Neuronal stem cell (in vitro differentiated cells): ENCODE data around the gene ADORA2A.

ENCODE experiments used
- DNase-seq: peaks from one replicate; pipeline ENCODE4 v3.0.0-alpha.2; 2013; ENCODE audit warnings: low spot score
- H2AFZ ChIP-seq: one replicate; pipeline ENCODE4 v1.6.1; 2013; ENCODE audit warnings: mild to moderate bottlenecking, low read length, inconsistent platforms
- H2AK5ac ChIP-seq: 2 replicates; pipeline ENCODE4 v1.6.1; 2013; ENCODE audit warnings: low read depth, mild to moderate bottlenecking, inconsistent platforms, low read length, moderate library complexity, mixed read lengths
- H2BK120ac ChIP-seq: 2 replicates; pipeline ENCODE4 v1.6.1; 2013; ENCODE audit warnings: low read depth, mild to moderate bottlenecking, inconsistent platforms, low read length, moderate library complexity, mixed read lengths
- H2BK12ac ChIP-seq: one replicate; pipeline ENCODE4 v1.6.1; 2013; ENCODE audit warnings: low read length, inconsistent platforms
- H2BK15ac ChIP-seq: 2 replicates; pipeline ENCODE4 v1.6.1; 2013; ENCODE audit warnings: mild to moderate bottlenecking, low read length, inconsistent platforms, mixed read lengths
- H2BK5ac ChIP-seq: one replicate; pipeline ENCODE4 v1.6.1; 2013; ENCODE audit warnings: inconsistent platforms, mild to moderate bottlenecking, low read length, moderate library complexity
- H3K14ac ChIP-seq: one replicate; pipeline ENCODE4 v1.6.1; 2013; ENCODE audit warnings: low read length, inconsistent platforms
- H3K18ac ChIP-seq: 2 replicates; pipeline ENCODE4 v1.6.1; 2013; ENCODE audit warnings: low read length, inconsistent platforms
- H3K23ac ChIP-seq: 2 replicates; pipeline ENCODE4 v1.6.1; 2013; ENCODE audit warnings: low read depth, mild to moderate bottlenecking, mixed read lengths, low read length, inconsistent platforms; ENCODE audit not compliant: poor library complexity
- H3K27ac ChIP-seq: replicated peaks from 3 replicates; pipeline ENCODE4 v1.5.1; 2013; ENCODE audit warnings: low read length, inconsistent platforms
- H3K27me3 ChIP-seq, 3 experiments: 2 replicates each; pipeline ENCODE4 v1.6.1; 2013; ENCODE audit warnings: low read length in 3 of 3, mild to moderate bottlenecking in 2 of 3, inconsistent platforms in 1 of 3, low read depth in 1 of 3, mixed read lengths in 1 of 3, moderate library complexity in 1 of 3; ENCODE audit not compliant: control insufficient read depth in 3 of 3, insufficient read depth in 3 of 3
- H3K36me3 ChIP-seq, 2 donors: replicated peaks in 1 of 2; 2 replicates each; pipeline ENCODE4 v1.6.1; 2013; ENCODE audit warnings: low read length in 2 of 2; ENCODE audit not compliant: control insufficient read depth in 2 of 2, insufficient read depth in 2 of 2
- H3K4ac ChIP-seq: 2 replicates; pipeline ENCODE4 v1.6.1; 2013; ENCODE audit warnings: inconsistent platforms, mild to moderate bottlenecking, low read length, moderate library complexity
- H3K4me1 ChIP-seq, 2 donors: 1 replicate in 1 of 2; 2 replicates in 1 of 2; pipeline ENCODE4 v1.6.1; 2013; ENCODE audit warnings: low read length in 2 of 2, low read depth in 1 of 2; ENCODE audit not compliant: control insufficient read depth in 2 of 2, insufficient read depth in 1 of 2
- H3K4me2 ChIP-seq: one replicate; pipeline ENCODE4 v1.6.1; 2013; ENCODE audit warnings: mild to moderate bottlenecking, low read length, inconsistent platforms; ENCODE audit not compliant: insufficient read depth, poor library complexity, severe bottlenecking
- H3K4me3 ChIP-seq, 2 donors: 2 replicates each; pipeline ENCODE4 v1.5.1; 2013; ENCODE audit warnings: low read length in 2 of 2, mild to moderate bottlenecking in 2 of 2, inconsistent platforms in 1 of 2, moderate library complexity in 1 of 2
- H3K79me1 ChIP-seq: one replicate; pipeline ENCODE4 v1.6.1; 2013; ENCODE audit warnings: low read depth, mild to moderate bottlenecking, inconsistent platforms, low read length, moderate library complexity
- H3K9ac ChIP-seq: one replicate; pipeline ENCODE4 v1.6.1; 2013; ENCODE audit warnings: mild to moderate bottlenecking, low read depth, low read length, inconsistent platforms; ENCODE audit not compliant: poor library complexity
- H3K9me3 ChIP-seq, 2 donors: replicated peaks in 1 of 2; 2 replicates each; pipeline versions ENCODE3 to v1.6.1; 2013; ENCODE audit warnings: low read length in 2 of 2, mild to moderate bottlenecking in 2 of 2, inconsistent platforms in 1 of 2, low read depth in 1 of 2, mixed read lengths in 1 of 2, moderate library complexity in 1 of 2; ENCODE audit not compliant: control insufficient read depth in 2 of 2, insufficient read depth in 1 of 2
- H4K8ac ChIP-seq: one replicate; pipeline ENCODE4 v1.6.1; 2013; ENCODE audit warnings: low read depth, mild to moderate bottlenecking, inconsistent platforms, low read length, moderate library complexity
- H4K91ac ChIP-seq: one replicate; pipeline ENCODE4 v1.6.1; 2013; ENCODE audit warnings: low read length, low read depth, mild to moderate bottlenecking, inconsistent platforms; ENCODE audit not compliant: poor library complexity
- WGBS, 2 donors: extraction: QIAGEN DNeasy Blood & Tissue Kit; methylation state at CpG; one replicate each; pipeline ENCODE4 v1.1.7; 2013; ENCODE audit warnings: missing lambda C conversion rate in 2 of 2, mixed read lengths in 1 of 2; ENCODE audit not compliant: insufficient read length in 2 of 2, insufficient replicate concordance in 1 of 2; ENCODE audit errors: extremely low coverage in 2 of 2; 5-methylcytosine and 5-hydroxymethylcytosine counted together

ADORA2A gene

GRCh38 chr22:24430431-24431308 is 3.3 kb downstream of the ADORA2A start:
- H3K4me3 ChIP-seq, result peak overlapping the region in 1 of 2 donors; percentile 20
- no peak overlapping the region for H3K4me2 ChIP-seq
- peaks cover 5% of the 10 kb centered on the region for H3K79me1 ChIP-seq
- H3K27ac ChIP-seq, result no peak overlapping the region
- peaks cover 0 to 11% (median 5%) of the 10 kb centered on the region in 3 experiments for H3K27me3 ChIP-seq
- WGBS, 2 donors, result no CpG with 5 or more reads among the region's 14 CpGs
- H2BK120ac ChIP-seq, result no peak overlapping the region
- no peak overlapping the region for H2BK12ac ChIP-seq
- no peak overlapping the region for H3K9ac ChIP-seq
- peak overlapping the region; percentile 56 for H3K14ac ChIP-seq
- H3K9me3 ChIP-seq, result no peaks in the 10 kb centered on the region
- H2BK5ac ChIP-seq, result peak overlapping the region; percentile 80
- H3K4me1 ChIP-seq, result peaks cover 6 to 21% of the 10 kb centered on the region in 2 donors
- no peak overlapping the region for H4K8ac ChIP-seq
- DNase-seq, result no peak
- no peak overlapping the region for H3K23ac ChIP-seq
- no peak overlapping the region for H3K4ac ChIP-seq
- peak overlapping the region; percentile 50 for H2BK15ac ChIP-seq
- peak overlapping the region; percentile 93 for H3K18ac ChIP-seq
- no peaks in the 10 kb centered on the region for H3K36me3 ChIP-seq
- no peak overlapping the region for H4K91ac ChIP-seq
- H2AK5ac ChIP-seq, result peak overlapping the region; percentile 25
- no peak overlapping the region for H2AFZ ChIP-seq

GRCh38 chr22:24431309-24432034 is 4.1 kb downstream of the ADORA2A start:
- Histone ChIP-seq H2BK15ac (no peak overlapping the region), H3K9ac (no peak overlapping the region), H2AK5ac (peak overlapping the region; percentile 21), H3K27ac (no peak overlapping the region), H3K79me1 (peaks cover 5% of the 10 kb centered on the region), H3K4me1 (peaks cover 6 to 19% of the 10 kb centered on the region in 2 donors), H3K36me3 (no peaks in the 10 kb centered on the region), H3K4me3 (peak overlapping the region in 1 of 2 donors; percentile 20), H3K9me3 (no peaks in the 10 kb centered on the region), H2AFZ (no peak overlapping the region), H2BK120ac (no peak overlapping the region), H2BK5ac (no peak overlapping the region), H4K8ac (no peak overlapping the region), H2BK12ac (no peak overlapping the region), H3K23ac (no peak overlapping the region), H3K18ac (no peak overlapping the region), H3K14ac (no peak overlapping the region), H3K27me3 (peaks cover 0 to 3% (median 0%) of the 10 kb centered on the region in 3 experiments), H3K4ac (no peak overlapping the region), H4K91ac (no peak overlapping the region), H3K4me2 (no peak overlapping the region)
- WGBS, 2 donors, result no CpG with 5 or more reads among the region's 9 CpGs
- no peak for DNase-seq

- no peak for DNase-seq
- Histone ChIP-seq H3K14ac (no peak overlapping the region), H2AK5ac (no peak overlapping the region), H3K4ac (no peak overlapping the region), H2BK12ac (no peak overlapping the region), H3K79me1 (peaks cover 5% of the 10 kb centered on the region), H4K91ac (no peak overlapping the region), H3K4me1 (peaks cover 6 to 19% of the 10 kb centered on the region in 2 donors), H3K36me3 (no peaks in the 10 kb centered on the region), H4K8ac (no peak overlapping the region), H3K4me3 (no peak overlapping the region), H3K27me3 (no peaks in the 10 kb centered on the region), H3K9me3 (no peaks in the 10 kb centered on the region), H3K23ac (no peak overlapping the region), H3K4me2 (no peak overlapping the region), H2BK120ac (no peak overlapping the region), H3K9ac (no peak overlapping the region), H2BK5ac (no peak overlapping the region), H3K18ac (peak overlapping the region; percentile 76), H2BK15ac (no peak overlapping the region), H2AFZ (no peak overlapping the region), H3K27ac (no peak overlapping the region)
- WGBS, 2 donors, result no CpG with 5 or more reads among the region's 17 CpGs
Measured at GRCh38 chr22:24432059-24432853, 4.9 kb downstream of the ADORA2A start.
